NCI-H446 treated with DMSO at 0.1 percent for 48 hours (cell line): ENCODE measurements around the gene PLAAT4.

Experiments used
- DNase-seq: peaks from one replicate; lab custom pipeline; 2025; lab: John Stamatoyannopoulos, UW

The PLAAT4 gene

GRCh38 chr11:63536669-63537292, at the start of gene PLAAT4:
Gene PLAAT4, plus strand, starts transcription at chr11:63536808. Its CDS starts 61 bp downstream, at chr11:63536869.
- no peak for DNase-seq

- DNase-seq: no peak
These were observed 47.8 kb upstream of the PLAAT4 start for GRCh38 chr11:63488789-63489188.

GRCh38 chr11:63489879-63490278, 46.7 kb upstream of the PLAAT4 start:
- DNase-seq: no peak

- DNase-seq: no peak
These were observed 45.9 kb upstream of the PLAAT4 start, which contains the start of gene PLAAT5 for GRCh38 chr11:63490551-63491239. Gene PLAAT5, minus strand, starts transcription at chr11:63491167. Its CDS starts 133 bp downstream, at chr11:63491034.

- no peak for DNase-seq
These were observed 45.4 kb upstream of the PLAAT4 start for GRCh38 chr11:63491240-63491587.

GRCh38 chr11:63491636-63492372, 44.8 kb upstream of the PLAAT4 start:
- no peak for DNase-seq

GRCh38 chr11:63492441-63492840, 44.2 kb upstream of the PLAAT4 start:
- no peak for DNase-seq

- DNase-seq: no peak
These were observed 43.5 kb upstream of the PLAAT4 start for GRCh38 chr11:63493127-63493526.

GRCh38 chr11:63494975-63495374, 41.6 kb upstream of the PLAAT4 start:
- no peak for DNase-seq

GRCh38 chr11:63499874-63500273, 36.7 kb upstream of the PLAAT4 start:
- DNase-seq: no peak

- DNase-seq: no peak
These were observed 35.4 kb upstream of the PLAAT4 start for GRCh38 chr11:63501236-63501635.

GRCh38 chr11:63502252-63502820, 34.3 kb upstream of the PLAAT4 start:
- no peak for DNase-seq

- DNase-seq: no peak
These were observed 33.1 kb upstream of the PLAAT4 start for GRCh38 chr11:63503492-63503891.

GRCh38 chr11:63504054-63504453, 32.6 kb upstream of the PLAAT4 start:
- no peak for DNase-seq

GRCh38 chr11:63504933-63505586, 31.5 kb upstream of the PLAAT4 start:
- DNase-seq: no peak

- no peak for DNase-seq
These were observed 30.6 kb upstream of the PLAAT4 start, which contains the start of gene LGALS12 for GRCh38 chr11:63505857-63506528. Gene LGALS12, plus strand, starts transcription at chr11:63506084. Its CDS starts 375 bp downstream, at chr11:63506459.

- no peak for DNase-seq
These were observed 29.7 kb upstream of the PLAAT4 start for GRCh38 chr11:63506876-63507275.

- no peak for DNase-seq
These were observed 29.1 kb upstream of the PLAAT4 start for GRCh38 chr11:63507511-63507910.

GRCh38 chr11:63508009-63508408, 28.6 kb upstream of the PLAAT4 start:
- DNase-seq: no peak

- no peak for DNase-seq
These were observed 27.9 kb upstream of the PLAAT4 start for GRCh38 chr11:63508745-63509144.

GRCh38 chr11:63510360-63511047, 26.1 kb upstream of the PLAAT4 start:
- DNase-seq: no peak
